Umbilical cord (tissue), 2 donors: Measurements from ENCODE around the gene SCN10A. TPM values are rescaled to one million over a fixed set of nuclear protein-coding genes. Genes with fewer than 3 reads are reported as not detected.

ENCODE experiments used
- DNase-seq: peaks from one replicate; pipeline ENCODE4 v3.0.0-alpha.2; 2015; ENCODE audit warnings: low spot score
- total RNA-seq: library from RNA; depleted of rRNA; stranded (reverse); fragments of >200 nt; gene quantifications from one replicate; pipeline ENCODE4 v1.2.3, GENCODE V29; 2014; ENCODE audit warnings: low replicate concordance; ENCODE audit not compliant: insufficient read depth

SCN10A gene
- total RNA-seq, 1 donor from 2014 or later, result under 0.01 TPM

- no peak for DNase-seq
Measured at GRCh38 chr3:38773528-38773927, 42.5 kb downstream of the SCN10A start.

GRCh38 chr3:38763569-38763968 lies 52.4 kb downstream of the SCN10A start:
- no peak for DNase-seq

DNA sequence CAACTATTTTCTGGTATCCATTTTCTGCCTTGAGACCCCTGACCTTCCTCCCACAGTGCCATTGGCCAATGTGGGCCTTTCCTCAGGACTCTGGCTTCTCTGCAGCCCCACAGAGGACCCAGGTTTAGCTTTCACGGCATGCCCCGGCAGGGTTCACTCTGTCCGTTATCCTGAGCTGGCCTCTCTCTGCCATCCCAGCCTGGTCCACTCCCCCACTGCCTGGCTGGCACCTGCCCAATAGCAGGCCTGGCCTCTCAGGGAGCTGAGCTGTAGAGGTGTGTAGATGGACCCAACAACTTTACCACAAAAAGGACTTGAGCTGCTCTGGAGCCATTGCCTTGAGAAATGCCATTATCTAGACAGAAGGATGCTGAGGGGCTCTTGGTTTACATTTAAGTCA lies 57.5 kb downstream of the SCN10A start:
- no peak for DNase-seq

- DNase-seq, result no peak
Measured at GRCh38 chr3:38757721-38758120, 58.3 kb downstream of the SCN10A start.

DNA sequence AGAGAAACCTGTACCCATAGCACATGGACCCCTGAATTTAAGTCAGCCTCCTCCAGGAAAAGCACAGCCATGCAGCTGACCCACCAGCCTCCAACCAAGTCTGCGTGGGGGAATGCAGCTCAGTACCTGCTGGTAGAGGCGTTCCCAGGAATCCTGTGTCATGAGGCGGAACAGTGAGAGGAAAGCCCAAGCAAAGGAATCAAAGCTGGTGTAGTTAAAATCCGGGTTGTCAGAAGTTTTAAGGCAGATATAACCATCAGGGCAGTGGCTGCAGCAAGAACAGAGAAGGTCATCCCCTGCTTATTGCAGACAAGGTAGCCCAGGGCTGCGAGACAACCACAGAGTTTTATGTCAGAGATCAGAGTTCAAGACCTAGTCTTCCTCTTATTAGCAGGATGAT lies 59.1 kb downstream of the SCN10A start:
- no peak for DNase-seq

DNA sequence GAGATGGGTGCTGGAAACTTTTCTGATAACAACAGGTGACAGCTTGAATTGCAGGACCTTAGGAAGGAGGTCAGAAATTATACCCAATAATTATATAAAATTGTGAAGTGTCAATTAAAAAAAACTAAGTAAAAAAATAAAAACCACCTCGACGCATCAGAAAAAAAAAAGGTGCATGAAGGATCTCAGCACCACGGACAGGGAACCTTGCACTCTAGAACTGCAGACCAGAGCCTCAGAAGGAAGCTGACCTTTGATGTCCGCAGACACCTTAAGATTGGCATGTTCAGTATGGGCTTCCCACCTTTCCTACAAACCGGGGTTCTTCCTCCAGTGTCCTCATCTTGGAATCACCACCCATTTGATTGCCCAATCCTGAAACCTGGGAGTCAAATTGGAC lies 60.9 kb downstream of the SCN10A start:
- DNase-seq, result no peak

DNA sequence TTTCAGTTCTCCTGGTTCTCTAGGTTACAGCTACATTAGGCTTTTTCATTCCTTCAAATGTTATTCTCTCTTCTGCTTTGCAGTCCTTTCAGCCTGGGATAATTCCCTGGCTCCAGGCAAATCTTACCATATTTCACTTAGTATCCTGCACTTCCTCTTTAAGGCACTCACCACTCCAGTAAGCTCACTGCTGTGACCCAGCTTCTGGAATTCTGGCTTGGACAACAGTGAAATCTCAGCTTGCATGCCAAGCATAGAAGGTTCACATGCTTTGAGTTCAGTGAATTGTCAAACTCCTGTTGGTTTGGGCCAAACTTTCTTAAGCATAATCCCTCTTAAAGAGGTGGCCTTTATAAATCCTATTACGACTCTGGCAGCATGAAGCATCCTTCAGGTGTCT lies 69.4 kb downstream of the SCN10A start:
- peak; percentile 5 for DNase-seq

DNA sequence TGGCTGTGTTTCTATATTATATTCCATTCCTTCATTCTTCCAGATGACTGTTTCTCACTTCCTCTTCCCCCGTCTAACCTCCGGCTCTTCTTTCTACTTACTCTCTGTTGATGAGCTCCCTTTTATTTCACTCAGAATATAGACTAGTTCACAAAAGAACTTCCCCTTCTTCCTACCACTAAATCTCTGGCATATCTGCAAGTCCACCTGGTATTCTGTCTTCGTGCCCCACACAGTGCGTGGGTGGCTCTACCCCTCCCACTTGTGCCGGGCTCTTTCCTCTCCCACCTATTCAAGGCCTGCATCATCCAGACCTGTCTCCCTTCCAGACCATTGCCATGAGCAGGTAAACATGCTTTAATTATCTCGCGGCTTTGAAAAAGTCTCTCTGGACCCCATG lies 73.0 kb downstream of the SCN10A start:
- DNase-seq, result no peak

GRCh38 chr3:38742550-38742949 lies 73.5 kb downstream of the SCN10A start:
- no peak for DNase-seq

DNA sequence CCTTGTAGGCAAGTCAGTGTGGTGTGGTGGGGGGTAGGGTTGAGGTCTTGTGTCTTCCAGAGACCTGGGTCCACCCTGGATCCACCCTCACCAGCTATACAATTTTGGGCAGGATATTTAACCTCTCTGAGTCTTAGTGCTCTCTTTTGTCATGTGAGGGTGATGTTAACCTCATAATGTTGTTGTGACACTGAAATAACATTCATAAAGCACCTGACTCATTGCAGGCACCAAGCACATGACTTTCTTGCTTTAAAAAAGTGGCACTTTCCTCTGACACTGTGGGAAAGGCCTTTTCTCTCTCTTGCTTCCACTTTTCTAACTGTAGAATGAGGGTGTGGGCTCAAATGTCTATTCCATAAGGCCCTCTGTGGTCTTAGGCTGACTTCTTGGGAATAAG lies 75.5 kb downstream of the SCN10A start:
- no peak for DNase-seq

DNA sequence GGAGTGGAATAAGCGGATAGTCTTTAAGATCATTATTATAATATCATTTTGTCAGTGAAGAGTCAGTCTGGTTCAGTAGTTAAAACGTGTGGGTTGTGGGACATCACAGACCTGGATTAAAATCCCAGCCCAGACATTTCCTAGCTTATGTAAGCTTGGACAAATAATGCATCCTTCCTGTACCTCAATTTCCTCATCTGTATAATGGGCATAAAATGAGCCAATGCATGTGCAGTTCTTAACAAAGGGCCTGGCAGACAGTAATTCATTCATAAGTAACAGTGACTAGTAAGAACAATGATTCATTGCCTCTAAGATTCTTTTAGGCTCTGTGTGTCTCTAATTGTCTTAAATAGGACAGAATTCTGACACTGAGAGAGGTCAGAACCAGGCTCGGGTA lies 76.1 kb downstream of the SCN10A start:
- no peak for DNase-seq

DNA sequence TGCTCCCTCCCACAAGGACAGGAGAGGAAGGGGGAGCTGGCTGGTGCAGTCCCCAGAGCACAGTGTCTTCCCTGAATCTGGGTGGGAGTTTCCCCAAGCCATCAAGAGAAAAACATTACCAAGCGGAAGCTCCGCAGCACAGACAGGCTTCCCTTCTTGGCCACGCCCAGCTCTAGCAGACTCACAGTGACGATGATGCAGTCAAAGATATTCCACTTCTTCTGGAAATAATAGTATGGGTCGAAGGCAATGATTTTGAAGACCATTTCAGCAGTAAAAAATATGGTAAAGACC lies 76.7 kb downstream of the SCN10A start:
- no peak for DNase-seq

DNA sequence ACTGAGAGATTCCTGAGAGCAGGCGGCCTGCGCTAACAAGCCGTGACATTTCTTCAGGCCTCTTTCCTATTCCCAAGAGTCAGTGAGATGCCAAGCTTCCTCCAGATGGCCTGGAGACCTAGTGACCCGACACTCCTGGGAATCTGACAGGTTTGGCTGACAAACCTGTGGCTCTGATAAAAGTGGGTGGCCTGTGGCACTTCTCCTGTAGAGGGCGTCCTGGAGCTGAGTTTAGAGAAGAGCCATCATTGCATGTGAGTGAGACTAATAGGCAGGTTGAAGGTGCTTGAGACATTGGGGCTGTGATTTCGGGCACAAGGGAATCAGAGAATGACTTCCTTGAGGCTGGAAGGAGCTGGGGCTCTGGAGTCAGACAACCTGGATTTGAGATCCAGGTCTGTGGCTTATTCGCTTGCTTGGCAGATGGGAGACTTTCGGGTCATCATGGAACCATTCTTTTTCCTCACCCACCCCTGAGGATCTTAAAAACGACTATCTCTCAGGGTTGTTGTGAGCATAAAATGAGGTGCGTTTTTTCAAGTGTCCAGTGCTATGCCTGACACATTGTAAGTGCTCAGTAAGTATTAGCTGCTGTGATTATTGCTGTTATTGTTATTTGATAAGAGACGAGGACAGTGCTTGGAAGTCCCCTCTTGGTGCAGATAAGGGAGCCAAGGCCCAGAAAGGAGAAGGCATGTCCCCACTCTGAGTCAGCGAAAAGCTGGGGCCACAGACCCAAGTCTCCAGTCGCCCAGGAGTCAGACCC lies 77.2 kb downstream of the SCN10A start:
- DNase-seq, result no peak

DNA sequence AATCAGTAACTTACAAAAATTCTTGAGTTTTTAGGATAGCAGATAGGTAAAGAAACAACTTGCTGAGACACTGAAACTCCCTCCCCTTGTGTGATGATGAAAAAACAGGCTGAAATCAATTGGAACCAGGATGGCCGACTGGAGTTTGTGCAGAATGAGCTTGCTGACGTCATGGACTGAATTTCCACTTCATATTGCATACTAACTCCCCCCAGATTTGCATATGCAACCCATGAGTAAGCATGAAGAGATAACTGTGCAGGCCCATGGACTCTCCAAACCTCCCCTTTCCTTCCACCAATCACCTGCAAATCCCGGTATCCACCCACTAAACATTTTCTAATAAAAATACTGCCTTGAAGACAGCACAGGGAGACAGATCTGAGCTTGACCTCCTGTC lies 84.5 kb downstream of the SCN10A start:
- DNase-seq, result no peak

GRCh38 chr3:38730281-38730680 lies 85.7 kb downstream of the SCN10A start:
- no peak for DNase-seq

- no peak for DNase-seq
Measured at GRCh38 chr3:38728008-38728407, 88.0 kb downstream of the SCN10A start.

DNA sequence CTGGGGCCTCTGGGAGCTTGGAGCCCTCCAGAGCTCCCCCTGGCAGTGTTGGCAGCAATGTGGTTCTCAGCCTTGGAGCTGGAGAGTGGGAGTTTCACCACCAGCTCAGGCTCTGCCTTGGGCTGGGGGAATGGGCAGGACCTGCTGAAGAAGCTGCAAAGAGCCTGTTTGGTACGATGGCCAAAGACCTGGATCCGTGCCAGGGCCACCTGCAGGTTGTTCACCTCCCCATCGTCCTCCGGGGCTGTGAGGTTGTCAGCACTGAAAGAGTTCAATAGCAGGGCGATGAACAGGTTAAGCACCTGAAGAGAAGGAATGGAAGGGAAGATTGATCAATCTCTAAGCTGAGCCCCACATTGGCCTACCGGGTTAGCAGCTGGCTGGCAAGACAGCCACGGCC lies 89.3 kb downstream of the SCN10A start:
- DNase-seq, result no peak

- DNase-seq, result no peak
Measured at GRCh38 chr3:38725726-38726419, 90.1 kb downstream of the SCN10A start.

DNA sequence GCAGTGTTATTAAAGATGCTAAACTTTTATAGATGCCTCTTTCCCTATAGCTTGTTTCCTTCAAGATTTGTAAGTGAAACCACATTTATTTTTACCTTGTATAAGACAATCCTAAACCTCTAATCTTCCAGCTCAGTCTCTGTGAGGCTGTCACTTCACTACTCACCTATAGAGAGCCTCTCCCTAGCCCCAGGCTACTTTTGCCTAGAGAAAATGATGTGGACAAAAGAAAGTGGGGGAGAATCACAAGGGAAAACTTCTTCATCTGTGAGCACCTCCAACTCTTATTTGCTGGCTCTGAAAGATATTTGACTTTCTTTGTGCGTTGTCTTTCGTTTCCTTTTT lies 91.7 kb downstream of the SCN10A start:
- no peak for DNase-seq

DNA sequence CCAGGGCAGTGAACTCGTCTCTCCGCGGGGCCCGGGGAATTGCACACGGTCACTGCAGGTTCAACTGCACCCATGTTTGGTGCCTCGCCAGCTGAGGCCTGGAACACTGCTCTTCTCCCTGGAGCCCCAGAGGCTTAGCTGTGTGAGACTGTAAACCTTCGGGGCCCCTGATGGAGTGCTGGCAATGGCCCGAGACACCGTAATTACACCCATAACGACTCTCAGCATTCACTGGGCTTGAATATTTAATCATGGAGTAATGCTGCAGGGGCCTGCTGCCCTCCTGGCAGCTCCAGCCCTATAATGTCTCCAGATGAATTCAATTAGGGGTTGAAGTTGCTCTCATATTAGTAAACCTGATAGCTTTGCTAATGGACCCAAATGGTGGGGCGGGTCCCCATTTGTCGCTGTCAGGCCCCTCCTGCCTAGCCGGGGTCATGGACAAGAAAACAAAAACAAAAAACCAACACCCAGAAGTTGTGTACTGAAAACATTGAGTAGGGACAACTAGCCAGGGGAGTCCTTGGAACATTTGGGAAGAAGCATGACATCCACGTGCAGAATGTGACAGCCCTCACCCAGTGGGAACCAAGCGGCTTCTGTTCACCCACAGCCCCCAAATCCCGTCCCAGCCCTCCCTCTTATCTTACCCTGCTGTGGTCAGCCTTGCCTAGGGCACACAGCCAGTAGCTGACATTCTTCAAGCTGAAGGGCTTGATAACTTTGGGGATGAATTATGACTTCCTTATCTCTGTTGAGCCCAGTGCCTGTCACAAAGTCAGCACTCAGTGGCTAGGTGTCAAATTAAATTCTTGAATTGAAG lies 92.2 kb downstream of the SCN10A start:
- DNase-seq, result peak; percentile 4

DNA sequence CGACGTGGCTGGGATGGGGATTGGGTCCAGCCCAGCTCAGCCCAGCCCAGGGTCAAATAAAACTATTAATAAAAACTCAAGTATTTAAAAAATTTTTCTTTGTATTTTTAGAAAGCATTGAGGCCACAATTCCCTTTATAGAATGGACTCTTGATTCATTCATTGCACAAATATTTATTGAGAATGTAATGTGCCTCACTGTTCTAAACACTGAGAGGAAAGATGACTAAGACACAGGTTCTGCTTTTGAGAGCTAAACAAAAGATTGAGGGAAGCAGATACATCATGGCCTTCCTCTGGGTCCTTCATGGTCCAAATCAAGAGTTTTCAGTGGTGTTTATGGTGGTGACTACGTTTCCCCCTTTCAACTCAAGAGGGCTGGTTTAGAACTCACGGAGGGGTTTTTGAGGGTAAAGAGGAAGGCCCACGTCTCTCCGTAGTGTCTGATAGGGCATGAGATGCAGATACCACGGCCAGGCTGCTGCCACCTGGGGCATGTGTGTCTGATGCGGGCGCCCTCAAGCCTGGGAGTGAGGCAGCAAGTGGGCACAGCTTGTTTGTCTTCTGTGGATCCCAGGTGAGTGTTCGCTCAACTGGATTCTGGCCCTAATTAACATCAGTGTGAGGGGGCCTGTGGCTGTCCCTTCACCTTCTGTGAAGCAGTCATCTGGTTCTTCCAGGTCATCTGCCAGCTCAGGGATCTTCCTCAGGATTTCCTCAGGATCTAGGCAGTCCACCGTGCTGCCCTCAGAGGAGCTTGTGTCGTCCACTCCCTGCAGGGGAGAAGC lies 93.0 kb downstream of the SCN10A start:
- no peak for DNase-seq

DNA sequence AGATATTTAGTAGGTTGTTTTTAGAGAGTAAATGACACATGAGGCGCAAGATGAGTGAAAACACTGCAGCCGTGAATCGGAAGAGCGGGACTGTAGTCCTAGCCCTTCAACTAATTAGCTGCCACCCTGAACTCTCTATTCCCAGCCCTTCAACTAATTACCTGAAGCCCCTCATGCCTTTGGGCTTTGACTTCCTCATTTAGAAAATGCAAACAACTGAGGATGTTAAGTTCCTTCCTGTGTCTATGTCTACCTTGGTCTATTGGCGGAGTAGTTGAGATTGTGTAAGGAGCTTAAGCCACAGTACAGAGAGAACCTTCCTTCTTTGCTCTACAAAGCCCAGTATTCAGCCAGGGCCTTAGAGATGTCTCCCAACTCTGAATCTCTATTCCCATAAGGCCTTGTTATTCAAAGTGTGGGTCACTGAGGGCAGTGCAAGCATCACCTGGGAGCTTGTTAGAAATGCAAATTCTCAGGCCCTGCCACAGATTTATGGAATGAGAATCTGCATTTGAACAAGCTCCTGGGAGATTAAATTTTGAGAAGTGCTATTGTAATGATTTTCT lies 94.7 kb downstream of the SCN10A start:
- DNase-seq, result no peak
